ENCODE measurements around the gene PGC. TPM values are rescaled to one million over a fixed set of nuclear protein-coding genes. Genes with fewer than 3 reads are reported as not detected.

PGC gene
- total RNA-seq, 1 donor from 2014 or later = not detected

DNA sequence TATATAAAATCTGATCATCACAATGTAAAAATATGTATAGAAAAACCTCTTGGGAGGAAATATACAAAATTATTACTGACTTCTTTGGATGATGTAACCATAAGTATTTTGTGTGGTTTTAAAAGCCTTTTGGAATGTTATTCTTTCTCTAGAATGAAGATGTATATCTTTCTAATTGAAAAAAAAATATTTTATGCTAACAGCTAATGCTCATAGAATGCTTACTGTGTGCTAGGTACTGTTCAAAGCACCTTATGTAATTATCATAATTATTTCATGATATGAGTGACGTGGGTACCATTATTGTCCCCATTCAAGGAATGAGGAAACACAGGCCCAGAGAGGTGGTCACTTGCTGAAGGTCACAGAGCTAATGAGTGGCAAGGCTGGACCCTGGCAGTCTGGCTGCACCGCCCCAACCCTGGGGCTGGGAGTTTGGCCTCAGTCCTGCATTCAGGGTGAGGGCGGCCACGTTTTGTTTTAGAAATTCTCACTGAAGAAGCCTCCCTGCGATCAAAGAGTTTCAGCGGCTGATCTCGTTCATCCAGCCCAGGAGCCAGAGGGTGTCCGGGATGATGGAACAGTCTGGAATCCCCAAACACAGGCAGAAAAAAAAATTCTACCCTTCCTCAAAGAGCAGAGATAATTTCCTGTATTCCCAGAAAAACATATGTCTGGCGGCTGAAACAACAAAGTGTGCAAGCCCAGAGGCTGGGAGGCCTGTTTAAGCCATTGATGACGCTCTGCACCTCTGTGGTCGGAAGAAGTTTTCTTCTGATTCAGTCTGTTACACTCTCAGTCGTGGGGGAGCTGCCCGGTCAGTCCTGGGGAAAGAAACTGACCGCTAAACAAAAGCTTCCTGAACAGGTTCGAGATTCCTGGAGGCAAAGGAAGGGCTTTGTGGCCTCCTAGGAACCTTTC is 49.1 kb downstream of the PGC start:
- peak; percentile 62 to 93 for DNase-seq (ENCODE audit: low read depth in 2 of 2)

DNA sequence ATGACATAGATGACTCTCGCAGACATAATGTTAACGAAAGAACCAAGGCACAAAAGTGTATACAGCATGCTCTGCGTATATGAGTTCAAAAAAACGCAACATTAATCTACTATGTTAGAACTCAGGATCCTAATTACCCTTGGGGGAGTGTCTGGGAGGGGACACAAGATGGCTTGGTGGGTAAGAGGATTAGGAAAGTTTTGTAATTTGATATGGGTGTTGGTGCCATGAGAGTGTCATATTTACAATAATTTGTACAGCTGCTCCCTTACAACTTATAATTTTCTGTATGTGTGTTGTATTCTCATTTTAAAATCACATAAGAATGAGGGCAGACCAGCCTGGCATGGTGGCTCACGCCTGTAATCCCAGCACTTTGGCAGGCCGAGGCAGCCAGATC is 50.4 kb downstream of the PGC start:
- no peak for DNase-seq (ENCODE audit: low read depth in 2 of 2)

DNA sequence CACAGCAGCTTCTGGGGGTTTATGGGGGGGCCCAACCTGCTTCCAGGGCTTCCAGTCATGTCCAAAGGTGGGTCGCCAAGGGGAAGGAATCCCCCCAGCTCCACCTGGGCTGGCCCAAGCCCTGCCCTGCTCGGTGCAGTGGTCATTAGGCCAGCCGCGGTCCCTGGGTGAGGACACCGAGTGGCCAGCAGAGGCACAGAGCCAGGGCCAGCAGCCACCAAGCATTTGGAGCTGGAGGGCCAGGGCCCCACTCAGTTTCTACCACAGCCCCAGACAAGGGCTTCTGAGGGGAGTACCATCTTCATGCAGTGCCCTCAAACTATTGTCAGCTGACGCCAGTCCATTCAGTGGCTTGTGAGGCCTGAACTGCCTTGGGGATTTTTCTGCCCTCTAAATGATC is 51.4 kb downstream of the PGC start:
- no peak for DNase-seq (ENCODE audit: low read depth in 2 of 2)

DNA sequence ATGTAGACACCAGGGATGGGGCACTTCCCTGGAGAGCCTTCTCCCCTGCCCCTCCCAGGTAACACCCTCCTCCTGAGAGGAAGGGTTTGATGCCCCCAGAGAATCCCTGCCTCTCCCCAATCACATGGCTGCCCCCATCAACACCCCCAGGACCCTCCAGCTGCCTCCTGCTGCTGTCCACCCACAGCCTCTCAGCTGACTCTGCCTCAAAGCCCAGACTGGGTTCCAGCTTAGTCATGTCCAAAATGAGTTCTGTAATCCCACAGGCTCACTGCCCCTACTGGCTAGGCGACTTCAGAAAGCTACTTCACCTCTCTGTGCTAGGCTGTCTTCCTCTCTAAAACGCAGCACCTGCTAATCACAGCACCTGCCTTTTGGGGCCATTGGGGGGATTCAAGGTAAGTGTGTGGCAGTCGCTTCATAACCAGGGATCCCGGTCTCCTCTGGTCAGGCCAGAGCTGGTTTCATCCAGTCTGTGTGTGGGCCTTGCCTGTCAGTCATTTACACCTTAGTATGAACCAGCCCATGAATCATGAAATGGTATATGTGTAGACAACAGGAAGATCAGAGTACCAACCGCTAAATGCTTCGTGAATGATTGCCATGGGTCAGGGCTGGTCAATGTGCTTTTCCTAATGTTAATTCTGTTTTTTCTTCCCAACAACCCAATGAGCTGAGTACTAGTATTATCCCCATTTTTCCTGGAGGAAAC is 52.2 kb downstream of the PGC start:
- no peak for DNase-seq (ENCODE audit: low read depth in 2 of 2)

DNA sequence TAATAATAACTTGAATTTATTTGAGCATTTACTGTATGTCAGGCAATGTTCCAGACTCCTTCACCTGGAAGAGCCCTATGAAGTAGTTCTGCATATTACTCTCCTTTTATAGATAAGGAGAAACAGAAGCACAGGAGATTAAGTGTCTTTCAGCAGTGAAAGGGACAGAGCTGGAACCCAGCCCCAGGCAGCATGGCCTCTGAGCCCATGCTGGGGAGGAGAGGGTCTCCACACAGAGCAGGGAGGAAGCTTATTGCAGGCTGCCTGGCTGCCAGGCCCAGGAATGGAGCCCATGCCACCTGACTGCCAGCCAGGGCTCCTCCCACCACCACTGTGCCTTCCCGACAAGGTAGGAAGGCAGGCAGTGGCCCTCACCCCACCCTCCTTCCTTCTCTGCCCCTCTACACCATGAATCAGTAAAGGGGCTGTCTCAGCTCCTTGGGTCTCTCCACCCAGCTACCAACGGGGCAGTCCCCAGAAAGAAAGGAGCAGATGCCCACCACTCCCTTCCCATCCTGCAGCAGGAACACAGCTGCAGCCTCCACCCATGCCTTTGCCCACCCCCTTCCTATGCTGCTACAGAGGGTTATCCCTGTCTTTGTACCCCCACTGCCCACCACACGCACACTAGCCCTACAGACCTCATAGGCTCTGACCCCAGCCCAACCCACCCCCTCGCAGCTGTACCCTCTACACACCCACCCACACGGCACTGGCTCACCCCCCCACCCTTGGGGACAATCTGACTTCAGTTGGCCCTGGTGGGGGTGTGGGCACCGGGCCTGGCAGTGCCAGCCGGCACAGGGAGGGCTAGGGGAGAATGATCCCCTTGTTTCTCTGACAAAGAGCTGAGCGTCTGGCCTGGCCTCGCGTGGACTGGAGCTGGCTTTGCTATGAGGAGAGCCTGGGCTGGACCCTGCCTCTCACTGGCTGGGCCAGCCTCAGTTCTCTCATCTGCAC is 53.6 kb downstream of the PGC start:
- DNase-seq (ENCODE audit: low read depth in 2 of 2) = no peak

DNA sequence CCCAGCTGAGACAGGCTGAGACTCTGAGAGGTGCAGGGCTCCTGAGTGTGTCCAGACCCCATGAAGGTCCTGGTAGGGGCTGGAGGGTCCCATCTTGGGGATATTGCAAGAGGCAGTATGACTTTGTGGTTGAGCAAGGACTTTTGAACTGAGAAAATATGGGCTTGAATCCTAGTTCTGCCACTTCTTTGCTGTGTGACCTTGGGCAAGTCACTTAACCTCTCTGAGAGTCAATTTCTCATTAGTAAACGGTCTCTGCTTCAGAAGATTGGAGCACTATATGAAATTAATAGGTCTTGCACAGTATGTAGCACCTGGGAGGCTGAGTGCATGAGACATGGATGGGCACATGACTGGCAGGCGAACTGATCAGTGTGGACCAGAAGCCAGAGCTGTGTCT is 54.5 kb downstream of the PGC start:
- no peak for DNase-seq (ENCODE audit: low read depth in 2 of 2)

DNA sequence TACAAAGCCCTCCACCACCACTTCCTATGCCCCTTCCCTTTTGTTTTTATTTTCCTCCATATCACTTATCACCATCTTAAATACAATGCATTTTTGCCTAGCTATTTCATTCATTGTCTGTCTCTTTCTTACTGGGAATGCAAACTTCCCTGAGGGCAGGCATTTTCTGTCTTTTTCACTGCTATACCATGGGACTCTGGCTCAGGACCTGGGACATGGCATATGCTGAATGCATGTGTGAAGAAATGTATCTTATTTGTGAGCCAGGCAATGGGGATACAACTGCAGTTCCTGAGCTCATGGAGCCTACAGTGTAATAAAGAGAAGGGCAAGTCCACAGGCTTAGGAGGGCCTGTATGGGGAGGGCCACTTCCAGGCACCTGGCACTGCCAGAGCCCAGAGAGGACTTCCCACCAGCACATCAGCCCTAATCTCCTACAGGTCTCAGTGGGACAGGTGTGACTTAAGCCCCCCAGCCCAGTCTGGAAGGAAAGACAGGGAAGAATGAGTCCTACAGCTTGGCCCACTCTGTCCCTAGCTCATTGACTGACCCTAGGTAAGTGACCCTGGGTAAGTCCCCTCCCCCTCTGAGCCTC is 55.0 kb downstream of the PGC start:
- DNase-seq (ENCODE audit: low read depth in 2 of 2) = no peak

DNA sequence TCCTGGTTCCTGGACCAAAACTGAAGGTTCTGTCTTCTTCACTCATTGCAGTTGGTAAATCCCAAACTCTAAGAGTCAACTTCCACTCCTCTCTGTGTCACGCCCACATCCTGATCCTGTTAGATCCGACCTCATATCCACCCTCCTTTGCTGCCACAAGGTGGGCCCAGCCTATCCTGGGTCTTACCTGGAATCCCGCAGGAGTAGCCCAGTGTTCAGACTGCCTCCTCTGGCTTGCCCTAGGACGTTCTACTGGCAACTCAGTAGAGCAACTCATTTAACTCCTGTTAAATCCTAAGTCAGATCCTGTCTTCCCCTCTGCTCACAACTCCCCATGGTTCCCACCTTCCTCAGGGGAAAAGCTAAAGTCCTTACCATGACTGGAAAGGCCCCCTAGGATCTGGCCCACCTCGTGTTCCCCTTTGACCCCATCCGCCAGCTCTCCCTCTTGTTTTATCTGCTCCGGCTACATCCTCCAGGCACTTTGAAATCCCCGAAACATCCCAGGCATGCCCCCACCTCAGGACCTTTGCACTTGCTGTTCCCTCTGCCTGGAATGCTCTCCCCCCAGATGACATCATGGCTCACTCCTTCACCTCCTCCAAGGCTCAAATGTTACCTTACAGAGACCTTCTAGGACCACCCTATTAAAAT is 55.6 kb downstream of the PGC start:
- no peak for DNase-seq (ENCODE audit: low read depth in 2 of 2)

DNA sequence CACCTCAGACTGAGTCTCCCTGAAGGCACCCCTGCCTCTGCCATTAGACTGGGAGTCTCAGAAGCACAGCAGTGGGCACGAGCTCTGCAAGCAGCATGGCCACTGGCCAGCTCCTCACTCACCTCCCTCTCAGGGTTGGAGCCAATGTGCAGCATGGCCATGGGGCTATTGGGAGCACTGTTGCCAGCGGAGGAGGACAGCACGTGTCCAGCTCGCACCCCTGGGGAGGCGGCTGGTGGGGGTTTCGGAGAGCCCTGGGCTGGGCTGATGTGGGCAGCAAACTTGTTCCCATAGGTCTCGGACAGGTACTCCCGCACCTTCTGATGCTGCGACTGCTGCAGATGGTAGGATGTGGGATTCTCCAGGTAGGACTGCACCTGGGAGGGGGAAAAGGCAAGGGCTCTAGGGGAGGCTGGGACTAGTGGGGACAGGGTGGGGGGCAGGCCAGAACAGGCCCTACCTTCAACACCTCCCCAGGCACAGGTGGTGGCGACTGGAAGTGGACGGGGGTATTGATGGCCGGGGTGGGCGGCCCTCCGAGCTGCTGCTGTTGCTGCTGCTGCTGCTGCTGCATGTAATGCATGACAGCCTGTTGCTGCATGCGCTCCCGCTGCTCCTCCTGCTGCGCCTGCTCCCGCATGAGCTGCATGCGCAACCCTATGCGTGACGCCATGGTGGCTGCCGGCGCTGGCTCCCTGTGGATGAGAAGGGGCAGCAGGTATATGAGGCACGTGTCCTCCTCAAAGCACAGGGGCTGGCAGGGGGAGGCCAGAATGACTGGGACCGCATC is 56.5 kb downstream of the PGC start:
- no peak for DNase-seq (ENCODE audit: low read depth in 2 of 2)

DNA sequence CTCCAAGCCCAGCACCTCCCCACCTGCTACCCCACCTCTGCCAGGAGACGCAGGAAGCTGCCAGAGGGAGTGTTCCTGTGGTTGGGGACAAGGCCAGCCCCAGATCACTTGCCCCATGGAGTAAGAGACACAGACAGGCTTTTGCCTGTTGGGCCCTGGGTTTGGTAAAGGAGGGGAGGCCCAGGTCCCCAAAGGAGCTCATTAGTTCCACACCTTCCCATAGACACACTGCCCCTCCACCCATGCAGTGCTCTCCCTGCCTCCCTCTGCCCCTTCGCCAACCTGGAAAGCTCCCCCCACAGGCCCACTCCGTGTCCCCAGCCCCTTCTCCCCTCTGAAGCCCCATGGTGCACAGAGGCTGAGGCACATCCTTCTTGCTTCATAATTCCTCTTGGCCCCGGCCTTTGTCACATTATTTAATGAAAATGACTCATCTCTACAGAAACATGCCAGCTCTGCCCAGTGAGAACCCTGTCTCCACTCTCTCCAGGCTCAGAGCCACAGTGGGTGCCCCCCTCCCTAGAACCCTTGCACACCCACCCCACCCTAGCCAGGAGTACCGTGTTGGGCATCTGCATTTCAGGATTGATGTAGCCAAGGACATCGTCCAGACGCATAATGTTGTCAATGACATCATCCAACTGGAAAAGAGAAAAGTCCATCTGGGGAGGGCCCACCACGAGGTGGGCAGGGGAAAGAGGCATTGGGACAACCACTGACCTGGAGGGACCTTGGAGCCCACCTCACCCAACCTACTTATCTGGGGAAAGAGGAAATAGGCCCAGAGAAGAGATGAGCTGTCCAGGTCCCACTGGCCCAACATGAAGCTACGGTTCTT is 57.8 kb downstream of the PGC start:
- peak in 1 of 2 donors; percentile 22 for DNase-seq (ENCODE audit: low read depth in 2 of 2)

DNA sequence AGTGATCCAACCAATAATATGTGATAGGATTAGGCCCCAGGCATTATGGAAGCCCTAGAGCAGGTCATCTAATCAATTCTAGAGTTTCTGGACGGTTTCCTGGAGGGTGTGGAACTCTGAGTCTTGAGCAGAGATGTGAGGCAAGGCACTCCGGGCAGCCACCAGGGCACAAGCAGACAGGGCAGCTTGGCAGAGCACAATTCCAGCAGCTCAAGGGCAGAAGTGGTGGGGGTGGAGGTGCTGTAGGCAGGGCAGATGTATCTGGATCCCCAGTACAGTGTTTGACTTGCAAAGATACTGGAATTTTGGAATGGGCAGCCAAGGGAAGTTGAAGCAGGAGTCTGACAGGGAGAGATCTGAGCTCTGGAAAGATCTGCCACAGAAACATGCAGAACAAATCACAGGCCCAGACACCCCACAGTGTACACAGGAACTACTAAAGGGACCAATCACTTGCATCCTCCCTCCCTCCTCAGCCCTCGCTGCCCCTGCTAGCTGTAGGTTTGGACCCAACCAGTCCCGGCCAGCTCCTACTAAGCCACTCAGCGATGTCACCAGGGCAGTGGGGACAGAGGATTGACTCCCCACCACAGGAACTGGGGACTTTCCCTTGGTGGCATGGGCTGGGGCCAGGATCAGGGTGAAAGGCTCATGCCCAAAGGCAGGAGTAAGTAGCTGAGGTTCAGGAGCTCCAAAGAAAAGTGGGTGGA is 58.8 kb downstream of the PGC start:
- DNase-seq (ENCODE audit: low read depth in 2 of 2) = no peak

DNA sequence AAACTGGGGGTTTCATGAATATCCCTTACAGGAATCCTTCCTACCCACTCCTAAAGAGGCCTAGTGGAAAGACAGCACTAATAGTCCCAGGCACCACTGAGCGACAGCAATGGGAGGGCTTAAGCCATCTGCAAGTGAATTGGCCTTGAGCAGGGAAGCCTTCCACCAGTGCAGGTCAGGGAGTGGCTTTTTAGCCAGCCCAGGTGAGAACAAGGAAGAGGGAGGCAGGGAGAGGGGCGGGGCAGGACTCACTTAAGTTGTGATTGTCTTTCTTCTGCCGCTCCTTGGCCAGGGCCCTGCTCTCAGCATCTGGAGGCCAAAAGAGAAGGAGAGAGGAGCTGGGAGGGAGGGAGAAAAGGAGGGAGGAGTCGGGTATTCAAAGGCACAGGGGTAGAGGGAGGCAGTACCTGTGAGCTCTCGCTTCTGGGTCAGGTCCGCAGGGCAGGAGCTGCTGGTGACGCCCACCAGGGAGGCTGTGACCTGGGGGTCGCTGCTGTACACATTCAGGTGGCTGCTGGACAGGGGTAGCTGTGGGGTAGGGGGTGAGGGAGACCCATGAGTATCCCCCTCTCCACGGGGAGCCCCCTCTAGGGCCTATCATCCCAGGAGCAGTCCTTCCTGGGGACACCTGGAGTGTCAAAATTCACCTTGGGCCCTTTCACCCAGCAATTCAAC is 59.6 kb downstream of the PGC start:
- no peak for DNase-seq (ENCODE audit: low read depth in 2 of 2)

Other genes with a start within 250 kb of the PGC start
- gene FOXP4, start 201.0 kb downstream of the PGC start, total RNA-seq = 3.2 and 5.8 TPM in 2 replicates
- 38.9 and 56.9 TPM in 2 replicates for gene MDFI, start 108.9 kb downstream of the PGC start, total RNA-seq
- 5.5 and 7.6 TPM in 2 replicates for gene TFEB, start 11.8 kb downstream of the PGC start, total RNA-seq
- 0.64 and 0.89 TPM in 2 replicates for gene FRS3, start 32.5 kb upstream of the PGC start, total RNA-seq
- 6.4 and 9.5 TPM in 2 replicates for gene PRICKLE4, start 33.4 kb upstream of the PGC start, total RNA-seq
- gene TOMM6, start 40.3 kb upstream of the PGC start, total RNA-seq = 40.2 and 51.7 TPM in 2 replicates
- gene USP49, start 148.0 kb upstream of the PGC start, total RNA-seq = 1.3 and 2.0 TPM in 2 replicates
- 28.5 and 34.3 TPM in 2 replicates for gene MED20, start 173.7 kb upstream of the PGC start, total RNA-seq
- gene BYSL, start 174.1 kb upstream of the PGC start, total RNA-seq = 14.8 and 18.8 TPM in 2 replicates
- gene CCND3, start 194.4 kb upstream of the PGC start, total RNA-seq = 31.3 and 55.6 TPM in 2 replicates